ENCODE data around the gene MASP1. TPM values are rescaled to one million over a fixed set of nuclear protein-coding genes. Genes with fewer than 3 reads are reported as not detected.

Gene MASP1
- total and polyA plus RNA-seq, 4 donors, result 0.31 to 8.3 (median 0.59) TPM

- H3K9ac ChIP-seq (ENCODE audit: insufficient read depth in 1 of 2, low read length in 2 of 2), result no peak overlapping the region
- no peaks in the 10 kb centered on the region for H3K27me3 ChIP-seq (ENCODE audit: control insufficient read depth in 3 of 3, insufficient read depth in 3 of 3, low read length in 2 of 3)
- no peak overlapping the region for H3K4me3 ChIP-seq
- no peak for TF ChIP-seq CTCF (IDR thresholded peaks at IDR 0.05; ENCODE audit: control extremely low read depth, extremely low read depth)
- no peaks in the 10 kb centered on the region for H3K36me3 ChIP-seq (ENCODE audit: control insufficient read depth in 4 of 4, insufficient read depth in 4 of 4, low read length in 4 of 4)
- ATAC-seq (ENCODE audit: insufficient read depth, low FRiP score) (no peak), DNase-seq (no peak)
- H3K4me1 ChIP-seq (ENCODE audit: control insufficient read depth in 5 of 5, insufficient read depth in 5 of 5, low read length in 5 of 5), result no peaks in the 10 kb centered on the region
- H3K9me3 ChIP-seq (ENCODE audit: control insufficient read depth in 4 of 4, insufficient read depth in 3 of 4, low read length in 3 of 4), result peaks cover 0 to 3% (median 0%) of the 10 kb centered on the region in 4 donors
- H3K27ac ChIP-seq (ENCODE audit: low read depth in 1 of 2, low read length in 1 of 2), result no peak overlapping the region
These were observed 53.8 kb downstream of the MASP1 start for GRCh38 chr3:187237741-187238140.

- H3K9ac ChIP-seq (ENCODE audit: insufficient read depth in 1 of 2, low read length in 2 of 2), result no peak overlapping the region
- H3K27ac ChIP-seq (ENCODE audit: low read depth in 1 of 2, low read length in 1 of 2), result no peak overlapping the region
- H3K36me3 ChIP-seq (ENCODE audit: control insufficient read depth in 4 of 4, insufficient read depth in 4 of 4, low read length in 4 of 4), result no peaks in the 10 kb centered on the region
- no peak overlapping the region for H3K4me3 ChIP-seq
- 100% methylated on average over 1 of the region's 1 CpG for WGBS, 2 donors
- H3K9me3 ChIP-seq (ENCODE audit: control insufficient read depth in 4 of 4, insufficient read depth in 3 of 4, low read length in 3 of 4), result peaks cover 0 to 2% (median 0%) of the 10 kb centered on the region in 4 donors
- no peaks in the 10 kb centered on the region for H3K27me3 ChIP-seq (ENCODE audit: control insufficient read depth in 3 of 3, insufficient read depth in 3 of 3, low read length in 2 of 3)
- DNase-seq (no peak), ATAC-seq (ENCODE audit: insufficient read depth, low FRiP score) (no peak)
- H3K4me1 ChIP-seq (ENCODE audit: control insufficient read depth in 5 of 5, insufficient read depth in 5 of 5, low read length in 5 of 5), result no peaks in the 10 kb centered on the region
- no peak for TF ChIP-seq CTCF (IDR thresholded peaks at IDR 0.05; ENCODE audit: control extremely low read depth, extremely low read depth)
These were observed 54.6 kb downstream of the MASP1 start for GRCh38 chr3:187236962-187237361.

GRCh38 chr3:187230011-187230410 is 61.5 kb downstream of the MASP1 start:
- no peak for TF ChIP-seq CTCF (IDR thresholded peaks at IDR 0.05; ENCODE audit: control extremely low read depth, extremely low read depth)
- Histone ChIP-seq H3K9ac (ENCODE audit: insufficient read depth in 1 of 2, low read length in 2 of 2) (no peak overlapping the region), H3K4me3 (no peak overlapping the region), H3K4me1 (ENCODE audit: control insufficient read depth in 5 of 5, insufficient read depth in 5 of 5, low read length in 5 of 5) (no peaks in the 10 kb centered on the region), H3K27ac (ENCODE audit: low read depth in 1 of 2, low read length in 1 of 2) (no peak overlapping the region), H3K27me3 (ENCODE audit: control insufficient read depth in 3 of 3, insufficient read depth in 3 of 3, low read length in 2 of 3) (no peaks in the 10 kb centered on the region), H3K36me3 (ENCODE audit: control insufficient read depth in 4 of 4, insufficient read depth in 4 of 4, low read length in 4 of 4) (no peaks in the 10 kb centered on the region), H3K9me3 (ENCODE audit: control insufficient read depth in 4 of 4, insufficient read depth in 3 of 4, low read length in 3 of 4) (peaks cover 0 to 2% (median 0%) of the 10 kb centered on the region in 4 donors)
- 90 to 92% methylated on average over 1 of the region's 1 CpG for WGBS, 2 donors
- ATAC-seq (ENCODE audit: insufficient read depth, low FRiP score) (no peak), DNase-seq (no peak)

GRCh38 chr3:187228740-187229139 is 62.8 kb downstream of the MASP1 start:
- WGBS, 2 donors, result 90 to 96% methylated on average over 2 of the region's 2 CpGs
- Histone ChIP-seq H3K9me3 (ENCODE audit: control insufficient read depth in 4 of 4, insufficient read depth in 3 of 4, low read length in 3 of 4) (peaks cover 0 to 2% (median 0%) of the 10 kb centered on the region in 4 donors), H3K36me3 (ENCODE audit: control insufficient read depth in 4 of 4, insufficient read depth in 4 of 4, low read length in 4 of 4) (no peaks in the 10 kb centered on the region), H3K27me3 (ENCODE audit: control insufficient read depth in 3 of 3, insufficient read depth in 3 of 3, low read length in 2 of 3) (no peaks in the 10 kb centered on the region), H3K4me3 (no peak overlapping the region), H3K4me1 (ENCODE audit: control insufficient read depth in 5 of 5, insufficient read depth in 5 of 5, low read length in 5 of 5) (no peaks in the 10 kb centered on the region), H3K27ac (ENCODE audit: low read depth in 1 of 2, low read length in 1 of 2) (no peak overlapping the region), H3K9ac (ENCODE audit: insufficient read depth in 1 of 2, low read length in 2 of 2) (no peak overlapping the region)
- DNase-seq (no peak), ATAC-seq (ENCODE audit: insufficient read depth, low FRiP score) (no peak)
- no peak for TF ChIP-seq CTCF (IDR thresholded peaks at IDR 0.05; ENCODE audit: control extremely low read depth, extremely low read depth)

Data from lung (tissue), 12 donors.